Mesendoderm (in vitro differentiated cells): Measurements from ENCODE around the gene RORC.
A peak's percentile ranks its signal among the peaks of the same experiment; 100 is the strongest.

Experiments
- DNase-seq: peaks from one replicate; pipeline ENCODE4 v3.0.0; 2013
- H2AK5ac ChIP-seq: 2 replicates; pipeline ENCODE4 v1.6.1; 2013; ENCODE audit warnings: low read length, inconsistent platforms
- H2BK120ac ChIP-seq: 2 replicates; pipeline ENCODE4 v1.6.1; 2013; ENCODE audit warnings: low read depth, mild to moderate bottlenecking, low read length, moderate library complexity, mixed read lengths
- H2BK15ac ChIP-seq: replicated peaks from 2 replicates; pipeline ENCODE4 v1.6.1; 2013; ENCODE audit warnings: low read depth, mild to moderate bottlenecking, moderate library complexity
- H2BK5ac ChIP-seq: 2 replicates; pipeline ENCODE4 v1.6.1; 2013; ENCODE audit warnings: low read length, inconsistent platforms
- H3K18ac ChIP-seq: 2 replicates; pipeline ENCODE4 v1.6.1; 2013; ENCODE audit warnings: mild to moderate bottlenecking, low read length, mixed read lengths
- H3K23ac ChIP-seq: one replicate; pipeline ENCODE4 v1.6.1; 2013; ENCODE audit warnings: low read length
- H3K27ac ChIP-seq: 2 replicates; pipeline ENCODE4 v1.5.1; 2013; ENCODE audit warnings: low read depth, mild to moderate bottlenecking, inconsistent platforms, low read length, moderate library complexity
- H3K27me3 ChIP-seq: 2 replicates; pipeline ENCODE4 v1.6.1; 2013; ENCODE audit warnings: low read length, control low read depth, mild to moderate bottlenecking, inconsistent platforms; ENCODE audit not compliant: insufficient read depth, poor library complexity
- H3K36me3 ChIP-seq: 2 replicates; pipeline ENCODE4 v1.6.1; 2013; ENCODE audit warnings: low read length, inconsistent platforms; ENCODE audit not compliant: control insufficient read depth, insufficient read depth
- H3K4ac ChIP-seq: one replicate; pipeline ENCODE4 v1.6.1; 2013; ENCODE audit warnings: low read depth, mild to moderate bottlenecking, low read length, moderate library complexity
- H3K4me1 ChIP-seq: 2 replicates; pipeline ENCODE4 v1.6.1; 2013; ENCODE audit warnings: low read depth, low read length, inconsistent platforms; ENCODE audit not compliant: control insufficient read depth
- H3K4me2 ChIP-seq: 2 replicates; pipeline ENCODE4 v1.6.1; 2013; ENCODE audit warnings: low read length
- H3K4me3 ChIP-seq: 2 replicates; pipeline ENCODE4 v1.5.1; 2013; ENCODE audit warnings: mild to moderate bottlenecking, low read length
- H3K56ac ChIP-seq: one replicate; pipeline ENCODE4 v1.6.1; 2013; ENCODE audit warnings: low read length
- H3K79me1 ChIP-seq: 2 replicates; pipeline ENCODE4 v1.6.1; 2013; ENCODE audit warnings: low read length, inconsistent platforms
- H3K79me2 ChIP-seq: 2 replicates; pipeline ENCODE4 v1.6.1; 2013; ENCODE audit warnings: mild to moderate bottlenecking, low read length; ENCODE audit not compliant: control insufficient read depth, insufficient read depth
- H3K9ac ChIP-seq: 2 replicates; pipeline ENCODE4 v1.6.1; 2013; ENCODE audit warnings: low read length, inconsistent platforms
- H4K5ac ChIP-seq: one replicate; pipeline ENCODE4 v1.6.1; 2013; ENCODE audit warnings: low read length
- H4K8ac ChIP-seq: one replicate; pipeline ENCODE4 v1.6.1; 2013; ENCODE audit warnings: low read depth, mild to moderate bottlenecking, control low read depth, low read length, moderate library complexity
- WGBS: extraction: QIAGEN DNeasy Blood & Tissue Kit; methylation state at CpG from one replicate; pipeline ENCODE4 v1.1.7; 2013; ENCODE audit warnings: low lambda C conversion rate, missing lambda C conversion rate; ENCODE audit not compliant: insufficient coverage; ENCODE audit errors: extremely low coverage; 5-methylcytosine and 5-hydroxymethylcytosine counted together

RORC gene

DNA sequence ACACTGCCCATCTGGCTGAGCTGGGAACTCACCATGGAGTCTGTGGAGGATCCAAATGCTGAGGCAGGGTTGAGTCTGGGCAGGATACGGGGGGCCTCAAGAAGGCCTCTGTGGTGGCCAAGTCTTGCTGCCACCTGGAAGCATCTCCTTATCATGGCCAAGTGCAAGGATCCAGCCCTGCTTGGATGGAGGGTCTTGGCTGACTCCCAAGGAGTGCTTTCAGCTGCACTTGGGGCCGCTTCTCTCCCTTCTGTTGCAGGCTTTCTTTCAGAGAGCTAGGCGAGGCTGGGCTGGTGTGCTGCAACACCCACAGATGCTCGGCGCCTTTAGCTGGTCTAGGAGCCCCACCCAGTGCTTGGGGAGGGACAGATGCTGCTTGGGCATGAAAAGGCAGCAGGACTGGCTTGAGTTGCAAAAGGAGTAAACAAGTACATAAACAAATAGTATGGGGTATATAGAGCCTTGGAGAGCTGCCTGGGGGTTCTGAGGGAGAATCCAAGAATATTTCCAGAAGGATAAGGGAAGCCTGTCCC, 21.9 kb upstream of the RORC start, which contains the start of gene THEM5:
TSS of gene THEM5 (minus strand) at position 302 of the 533 bp plus-strand sequence. CDS start at position 155, 147 bp downstream.
- no peaks in the 10 kb centered on the region for H3K27me3 ChIP-seq
- DNase-seq, result no peak
- WGBS, result no CpG with 5 or more reads among the region's 5 CpGs

DNA sequence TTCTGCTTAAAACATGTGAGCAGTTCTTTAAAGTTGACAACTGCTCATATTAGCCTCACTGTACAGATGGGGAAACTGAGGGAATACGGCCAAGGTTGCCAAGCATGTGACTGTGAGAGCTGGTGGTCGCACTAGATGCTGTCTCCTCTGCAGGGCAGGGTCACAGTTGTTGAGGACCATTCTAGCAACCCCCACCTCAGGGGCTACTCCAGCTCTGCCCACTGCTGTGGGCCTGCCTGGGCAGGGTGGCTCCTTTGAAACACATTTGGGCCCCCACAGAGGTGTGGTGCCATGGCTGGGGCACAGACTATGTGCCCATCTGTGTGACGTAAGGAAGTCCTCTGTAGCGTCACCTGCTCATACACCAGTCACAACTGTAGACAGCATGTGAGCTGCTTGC, 21.1 kb upstream of the RORC start:
- no peak overlapping the region for H4K8ac ChIP-seq
- no CpG with 5 or more reads among the region's 4 CpGs for WGBS
- no peak for DNase-seq
- no peak overlapping the region for H3K27ac ChIP-seq
- H3K18ac ChIP-seq, result no peak overlapping the region
- H2BK5ac ChIP-seq, result no peak overlapping the region
- no peaks in the 10 kb centered on the region for H3K36me3 ChIP-seq
- no peak overlapping the region for H3K9ac ChIP-seq
- no peak overlapping the region for H3K4me2 ChIP-seq
- no peaks in the 10 kb centered on the region for H3K79me1 ChIP-seq
- H3K56ac ChIP-seq, result no peak overlapping the region
- no peaks in the 10 kb centered on the region for H3K4me1 ChIP-seq
- peak overlapping the region; percentile 45 for H3K23ac ChIP-seq
- H4K5ac ChIP-seq, result no peak overlapping the region
- H3K4ac ChIP-seq, result no peak overlapping the region
- H3K27me3 ChIP-seq, result no peaks in the 10 kb centered on the region
- no peak overlapping the region for H3K4me3 ChIP-seq
- H2AK5ac ChIP-seq, result no peak overlapping the region
- no peak overlapping the region for H2BK15ac ChIP-seq
- no peaks in the 10 kb centered on the region for H3K79me2 ChIP-seq
- no peak overlapping the region for H2BK120ac ChIP-seq

More for the DNA sequence above, 21.9 kb upstream of the RORC start, which contains the start of gene THEM5:
- Histone ChIP-seq H4K8ac (no peak within 1 kb of the TSS), H3K23ac (peak within 1 kb of the TSS; percentile 45), H3K4me1 (no peaks in the 10 kb centered on the region), H2BK15ac (no peak within 1 kb of the TSS), H2BK120ac (no peak within 1 kb of the TSS), H3K18ac (no peak within 1 kb of the TSS), H3K4ac (no peak within 1 kb of the TSS), H3K27ac (no peak within 1 kb of the TSS), H3K36me3 (no peaks in the 10 kb centered on the region), H3K79me1 (no peaks in the 10 kb centered on the region), H4K5ac (no peak within 1 kb of the TSS), H3K4me2 (no peak within 1 kb of the TSS), H3K56ac (no peak within 1 kb of the TSS), H2BK5ac (no peak within 1 kb of the TSS), H3K4me3 (no peak within 1 kb of the TSS), H2AK5ac (no peak within 1 kb of the TSS), H3K9ac (no peak within 1 kb of the TSS), H3K79me2 (no peaks in the 10 kb centered on the region)

DNA sequence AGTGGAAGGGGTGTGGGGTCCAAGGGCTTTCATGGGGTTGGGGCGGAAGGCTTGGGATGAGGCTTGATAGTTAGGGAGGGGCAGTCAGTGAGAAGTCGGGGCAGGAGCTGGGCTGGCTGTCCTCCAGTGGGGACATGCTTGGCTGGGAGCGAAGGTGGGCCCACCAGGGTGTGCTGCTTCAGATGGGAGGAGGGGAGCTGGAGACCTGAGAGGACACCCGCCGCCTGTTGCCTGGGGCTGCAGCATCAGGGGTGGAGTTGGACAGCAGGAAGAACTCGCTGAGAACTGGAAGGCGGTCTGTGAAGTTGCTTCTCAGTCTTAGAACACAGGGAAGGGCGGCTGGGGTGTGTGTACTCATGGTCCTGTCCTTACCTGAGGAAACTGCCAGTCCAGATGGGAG, 20.3 kb upstream of the RORC start:
- H2BK120ac ChIP-seq, result no peak overlapping the region
- no peak overlapping the region for H3K4ac ChIP-seq
- no peak overlapping the region for H3K18ac ChIP-seq
- no peak overlapping the region for H2BK15ac ChIP-seq
- no peaks in the 10 kb centered on the region for H3K4me1 ChIP-seq
- no CpG with 5 or more reads among the region's 8 CpGs for WGBS
- DNase-seq, result no peak
- no peaks in the 10 kb centered on the region for H3K27me3 ChIP-seq
- no peaks in the 10 kb centered on the region for H3K79me1 ChIP-seq
- H4K5ac ChIP-seq, result no peak overlapping the region
- H3K27ac ChIP-seq, result no peak overlapping the region
- H4K8ac ChIP-seq, result no peak overlapping the region
- H3K23ac ChIP-seq, result no peak overlapping the region
- no peak overlapping the region for H2BK5ac ChIP-seq
- H2AK5ac ChIP-seq, result no peak overlapping the region
- no peak overlapping the region for H3K9ac ChIP-seq
- no peaks in the 10 kb centered on the region for H3K36me3 ChIP-seq
- no peak overlapping the region for H3K4me3 ChIP-seq
- no peak overlapping the region for H3K56ac ChIP-seq
- no peak overlapping the region for H3K4me2 ChIP-seq
- H3K79me2 ChIP-seq, result no peaks in the 10 kb centered on the region

DNA sequence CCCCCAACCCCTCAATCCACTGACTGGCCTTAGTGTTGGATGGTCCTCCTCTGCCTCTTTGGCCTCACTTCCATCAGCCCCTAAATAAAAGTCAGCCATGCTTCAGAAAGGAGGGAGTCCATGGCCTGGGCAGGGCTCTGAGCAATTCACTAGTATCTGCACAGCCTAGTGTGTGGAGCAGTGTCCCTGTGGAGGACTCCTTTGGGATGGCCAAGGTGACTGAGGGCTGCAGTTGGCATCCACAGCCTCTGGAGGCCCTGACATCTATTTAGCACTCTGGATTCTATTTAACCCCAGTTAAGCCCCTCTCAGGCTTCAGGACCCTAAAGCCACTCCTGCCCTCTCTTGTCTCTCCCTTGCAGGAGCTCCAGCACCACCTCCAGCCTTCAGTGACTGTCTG, 18.3 kb upstream of the RORC start:
- Histone ChIP-seq H2BK120ac (no peak overlapping the region), H3K27ac (no peak overlapping the region), H3K4ac (no peak overlapping the region), H2AK5ac (no peak overlapping the region), H3K36me3 (no peaks in the 10 kb centered on the region), H3K4me1 (no peaks in the 10 kb centered on the region), H4K5ac (no peak overlapping the region), H2BK15ac (no peak overlapping the region), H3K23ac (no peak overlapping the region), H3K79me1 (no peaks in the 10 kb centered on the region), H3K4me2 (no peak overlapping the region), H2BK5ac (no peak overlapping the region), H4K8ac (no peak overlapping the region), H3K9ac (no peak overlapping the region), H3K27me3 (no peaks in the 10 kb centered on the region), H3K4me3 (no peak overlapping the region), H3K56ac (no peak overlapping the region), H3K18ac (no peak overlapping the region), H3K79me2 (no peaks in the 10 kb centered on the region)
- DNase-seq, result no peak

DNA sequence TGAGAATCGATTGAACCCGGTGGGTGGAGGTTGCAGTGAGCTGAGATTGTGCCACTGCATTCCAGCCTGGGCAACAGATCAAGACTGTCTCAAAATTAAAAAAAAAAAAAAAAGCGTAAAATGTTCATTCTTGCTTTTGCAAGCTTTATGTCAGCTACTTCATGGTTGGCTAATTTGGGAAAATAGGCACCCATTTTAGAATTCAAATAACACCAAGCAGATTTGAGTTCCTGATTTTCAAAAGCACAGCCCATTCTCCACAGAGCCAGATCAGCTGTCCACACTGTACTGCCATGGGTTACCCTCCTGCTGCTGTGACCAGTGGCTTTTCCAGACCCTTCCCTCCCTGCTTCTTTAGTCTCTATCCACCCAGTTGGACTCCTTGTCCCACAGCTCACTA, 17.5 kb upstream of the RORC start:
- DNase-seq, result no peak
- Histone ChIP-seq H4K5ac (no peak overlapping the region), H3K36me3 (no peaks in the 10 kb centered on the region), H2BK15ac (no peak overlapping the region), H3K4ac (no peak overlapping the region), H2BK5ac (no peak overlapping the region), H3K27ac (no peak overlapping the region), H3K9ac (no peak overlapping the region), H3K4me1 (no peaks in the 10 kb centered on the region), H3K79me2 (no peaks in the 10 kb centered on the region), H3K79me1 (no peaks in the 10 kb centered on the region), H3K23ac (no peak overlapping the region), H4K8ac (no peak overlapping the region), H3K27me3 (no peaks in the 10 kb centered on the region), H3K4me3 (no peak overlapping the region), H3K18ac (no peak overlapping the region), H2AK5ac (no peak overlapping the region), H3K4me2 (no peak overlapping the region), H3K56ac (no peak overlapping the region), H2BK120ac (no peak overlapping the region)
- no CpG with 5 or more reads among the region's 3 CpGs for WGBS

DNA sequence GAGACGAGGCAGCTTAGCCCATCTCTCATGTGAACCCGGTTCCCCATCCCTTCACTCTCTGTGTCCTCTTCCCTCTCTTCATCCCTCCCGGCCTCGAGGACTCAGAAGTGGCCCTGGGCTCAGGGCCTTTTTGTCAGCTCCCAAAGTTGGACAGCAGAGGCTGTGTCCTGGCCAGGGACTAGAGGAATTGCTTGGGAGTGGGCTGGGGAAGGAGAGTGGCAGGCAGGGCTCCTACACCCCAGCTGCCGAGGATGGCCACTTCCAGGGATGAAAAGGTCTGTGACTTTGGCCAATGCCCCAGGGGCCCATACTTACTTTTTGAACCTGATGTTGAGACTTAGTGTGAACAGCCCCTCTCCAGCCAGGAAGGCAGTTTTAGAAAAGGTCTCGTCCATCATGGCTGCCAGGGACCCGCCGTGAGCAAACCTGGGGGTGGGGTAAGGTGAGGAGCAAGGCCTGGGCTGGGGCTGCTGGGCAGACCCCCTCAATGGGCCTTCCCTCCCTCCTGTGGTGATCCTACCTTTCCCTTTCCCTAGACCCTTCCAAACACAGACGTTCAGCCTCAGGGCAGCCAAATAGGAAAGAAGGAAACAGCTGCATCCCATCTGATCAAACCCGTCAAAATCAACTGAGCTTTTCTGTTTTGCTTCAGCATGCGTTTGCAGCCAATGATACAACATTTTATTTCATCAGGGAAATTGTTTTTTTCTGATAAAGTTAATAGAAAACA, 16.4 kb upstream of the RORC start:
- no peak overlapping the region for H2AK5ac ChIP-seq
- H2BK5ac ChIP-seq, result no peak overlapping the region
- no peak overlapping the region for H2BK120ac ChIP-seq
- H3K56ac ChIP-seq, result no peak overlapping the region
- no CpG with 5 or more reads among the region's 11 CpGs for WGBS
- no peak overlapping the region for H3K4me3 ChIP-seq
- no peak overlapping the region for H3K18ac ChIP-seq
- H4K5ac ChIP-seq, result no peak overlapping the region
- no peak overlapping the region for H2BK15ac ChIP-seq
- no peaks in the 10 kb centered on the region for H3K79me1 ChIP-seq
- no peaks in the 10 kb centered on the region for H3K4me1 ChIP-seq
- H3K27me3 ChIP-seq, result no peaks in the 10 kb centered on the region
- no peak for DNase-seq
- no peak overlapping the region for H3K4ac ChIP-seq
- no peak overlapping the region for H3K23ac ChIP-seq
- no peak overlapping the region for H4K8ac ChIP-seq
- H3K4me2 ChIP-seq, result no peak overlapping the region
- H3K79me2 ChIP-seq, result no peaks in the 10 kb centered on the region
- no peak overlapping the region for H3K27ac ChIP-seq
- H3K9ac ChIP-seq, result no peak overlapping the region
- no peaks in the 10 kb centered on the region for H3K36me3 ChIP-seq
